ENCODE data around the gene ZFP14. TPM values are rescaled to one million over a fixed set of nuclear protein-coding genes. Genes with fewer than 3 reads are reported as not detected.

The ZFP14 gene
- total and polyA plus RNA-seq, 2 of the 4 experiments (the other 2 are of a cell fraction): 0.67 to 2.0 TPM

DNA sequence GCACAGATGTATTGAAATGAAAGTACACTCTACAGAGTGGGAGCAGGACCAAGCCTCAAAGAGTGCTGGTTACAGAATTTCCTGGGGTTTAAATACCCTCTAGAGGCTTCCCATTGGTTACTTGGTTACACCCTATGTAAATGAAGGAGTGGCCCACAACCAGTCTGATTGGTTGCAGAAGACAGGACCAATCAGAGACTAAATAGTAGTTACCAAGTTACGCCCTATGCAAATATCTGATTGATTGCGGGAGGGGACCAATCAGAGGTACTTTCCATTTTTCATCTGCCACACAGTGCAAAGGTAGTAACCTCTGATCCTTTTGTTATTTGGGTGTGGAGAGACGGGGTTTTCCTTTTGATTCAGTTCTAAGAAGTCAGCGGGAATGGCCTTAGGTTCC is 44.9 kb upstream of the ZFP14 start:
- Histone ChIP-seq H2AFZ (replicated peaks; ENCODE audit: low read length, poor library complexity) (no peak overlapping the region), H4K20me1 (ENCODE audit: insufficient read depth, low read length) (no peaks in the 10 kb centered on the region), H3K4me2 (ENCODE audit: low read depth, low read length) (no peak overlapping the region), H4K8ac (ENCODE audit: low read depth in 2 of 2, low read length in 2 of 2) (no peak overlapping the region), H2BK20ac (ENCODE audit: low read depth, low read length) (no peak overlapping the region), H2BK120ac (ENCODE audit: low read depth, low read length) (no peak overlapping the region), H3K14ac (replicated peaks; ENCODE audit: low read depth, low read length) (no peak overlapping the region), H2BK15ac (ENCODE audit: low read depth, low read length) (no peak overlapping the region), H3K56ac (ENCODE audit: extremely low read depth, insufficient read depth, low read length) (no peak overlapping the region), H4K5ac (ENCODE audit: low read depth, low read length) (no peak overlapping the region), H3K9ac (ENCODE audit: low read depth, low read length) (no peak overlapping the region), H4K91ac (ENCODE audit: insufficient read depth, low read depth, low read length) (no peak overlapping the region), H3K27me3 (ENCODE audit: control insufficient read depth, insufficient read depth, low read length) (no peaks in the 10 kb centered on the region), H3K4me1 (ENCODE audit: control insufficient read depth, insufficient read depth, low read length) (no peaks in the 10 kb centered on the region), H3K79me1 (ENCODE audit: low read depth in 1 of 2, low read length in 2 of 2) (no peaks in the 10 kb centered on the region), H3K18ac (ENCODE audit: low read depth, low read length) (no peak overlapping the region), H2AK5ac (ENCODE audit: low read depth, low read length) (no peak overlapping the region), H3K23ac (ENCODE audit: low read depth, low read length) (no peak overlapping the region), H3K4me3 (ENCODE audit: insufficient read depth, low read depth, low read length) (no peak overlapping the region), H3K9me3 (ENCODE audit: control insufficient read depth, insufficient read depth, low read length) (peaks cover 3% of the 10 kb centered on the region), H3K27ac (ENCODE audit: insufficient read depth, low read length) (no peak overlapping the region), H3K36me3 (ENCODE audit: control insufficient read depth, insufficient read depth, low read length) (no peaks in the 10 kb centered on the region), H2AK9ac (replicated peaks; ENCODE audit: low read depth, low read length, poor library complexity) (no peak overlapping the region), H3K9me1 (ENCODE audit: insufficient read depth, low read length) (no peaks in the 10 kb centered on the region), H2BK5ac (ENCODE audit: low read depth, low read length, poor library complexity, severe bottlenecking) (no peak overlapping the region), H3K4ac (ENCODE audit: low read depth, low read length) (no peak overlapping the region)
- ChIA-PET POLR2A (ENCODE audit: unreplicated experiment) (no interaction called here), CTCF (no interaction called here)
- DNase-seq (no peak), ATAC-seq (ENCODE audit: low read depth) (no peak)
- dilution Hi-C loops (cut with HindIII; ENCODE audit: low sequenced_read_pairs, unreplicated experiment): no loop called here
- TF ChIP-seq MAZ (IDR thresholded peaks at IDR 0.05; ENCODE audit: borderline replicate concordance, low read depth, low read length) (no peak), FOS (IDR thresholded peaks at IDR 0.05; ENCODE audit: low read depth, low read length) (no peak), USF2 (IDR thresholded peaks at IDR 0.05; ENCODE audit: low read depth, low read length) (no peak), NFE2L2 (IDR thresholded peaks at IDR 0.05; ENCODE audit: low read depth, low read length) (no peak), RFX5 (IDR thresholded peaks at IDR 0.05; ENCODE audit: low read depth, low read length) (no peak), POLR2A (IDR thresholded peaks at IDR 0.05; ENCODE audit: low read depth, low read length) (no peak), MAFK (IDR thresholded peaks at IDR 0.05; ENCODE audit: low read depth, low read length) (no peak), RAD21 (IDR thresholded peaks at IDR 0.05; ENCODE audit: low read length) (no peak), CHD1 (IDR thresholded peaks at IDR 0.05; ENCODE audit: low read depth, low read length) (no peak), SMC3 (IDR thresholded peaks at IDR 0.05; ENCODE audit: low read depth, low read length) (no peak), CEBPB (IDR thresholded peaks at IDR 0.05; ENCODE audit: low read depth, low read length) (no peak)
- no TSS peak for BruUV-seq (replicated peaks)
- no CpG with 5 or more reads among the region's 4 CpGs for WGBS, 2 experiments (ENCODE audit: extremely low coverage in 2 of 2, insufficient read length in 1 of 2)
- intact Hi-C loops (cut with micrococcal nuclease): no loop called here
- in situ Hi-C loops (cut with MboI; ENCODE audit: low sequenced_read_pairs): no loop called here

Data from IMR-90 (cell line).